Loucy (cell line): Measurements from ENCODE around the gene CD46.

Experiments used
- H2AFZ ChIP-seq: fragments of 200-600 bp; sonication (generic); 2 replicates; pipeline ENCODE4 v1.6.0; 2016; ENCODE audit warnings: antibody characterized with exemption, mild to moderate bottlenecking, low read length, moderate library complexity
- H3F3A ChIP-seq: fragments of 200-600 bp; 2 replicates; pipeline ENCODE4 v1.6.0; 2016; ENCODE audit warnings: antibody characterized with exemption, low read depth, mild to moderate bottlenecking
- H3K27me3 ChIP-seq: fragments of 200-600 bp; sonication (generic); 2 replicates; pipeline ENCODE4 v1.6.1; 2014; ENCODE audit warnings: low read length, mild to moderate bottlenecking; ENCODE audit not compliant: insufficient read depth, poor library complexity, severe bottlenecking
- H3K36me3 ChIP-seq: fragments of 200-600 bp; sonication (generic); 2 replicates; pipeline ENCODE4 v1.6.1; 2016; ENCODE audit warnings: low read length; ENCODE audit not compliant: insufficient read depth
- H3K4me1 ChIP-seq: fragments of 200-600 bp; sonication (generic); 2 replicates; pipeline ENCODE4 v1.5.1; 2014; ENCODE audit warnings: low read length, mild to moderate bottlenecking; ENCODE audit not compliant: insufficient read depth, poor library complexity, severe bottlenecking
- H3K4me2 ChIP-seq: fragments of 200-600 bp; sonication (generic); 2 replicates; pipeline ENCODE4 v1.6.0; 2014; ENCODE audit warnings: antibody characterized with exemption, low read length, low read depth, mild to moderate bottlenecking; ENCODE audit not compliant: poor library complexity, severe bottlenecking
- H3K4me3 ChIP-seq: fragments of 200-600 bp; sonication (generic); 2 replicates; pipeline ENCODE4 v1.5.1; 2014; ENCODE audit warnings: low read length, mild to moderate bottlenecking, mixed read lengths; ENCODE audit not compliant: poor library complexity, severe bottlenecking
- H3K79me2 ChIP-seq: fragments of 200-600 bp; sonication (generic); 2 replicates; pipeline ENCODE4 v1.6.1; 2014; ENCODE audit warnings: low read length; ENCODE audit not compliant: insufficient read depth
- H3K9ac ChIP-seq: fragments of 200-600 bp; sonication (generic); 2 replicates; pipeline ENCODE4 v1.6.0; 2014; ENCODE audit warnings: mild to moderate bottlenecking, low read depth, low read length, moderate library complexity; ENCODE audit not compliant: poor library complexity, severe bottlenecking
- H3K9me2 ChIP-seq: fragments of 200-600 bp; sonication (generic); replicated peaks from 2 replicates; pipeline ENCODE4 v1.6.1; 2016; ENCODE audit warnings: low read depth, low read length, mixed read lengths
- H3K9me3 ChIP-seq: fragments of 200-600 bp; sonication (generic); 2 replicates; pipeline ENCODE4 v1.6.1; 2014; ENCODE audit warnings: mild to moderate bottlenecking, antibody characterized with exemption, low read length, low read depth; ENCODE audit not compliant: insufficient read depth
- H4K20me1 ChIP-seq: fragments of 200-600 bp; sonication (generic); 2 replicates; pipeline ENCODE4 v1.6.0; 2014; ENCODE audit warnings: antibody characterized with exemption, low read length, mild to moderate bottlenecking; ENCODE audit not compliant: insufficient read depth, poor library complexity, severe bottlenecking
- CTCF ChIP-seq: fragments of 200-600 bp; sonication (generic); conservative IDR thresholded peaks from 2 replicates; pipeline ENCODE4 v1.5.1; 2014; ENCODE audit warnings: mild to moderate bottlenecking, antibody characterized with exemption, low read length
- EZH2phosphoT487 ChIP-seq: fragments of 200-600 bp; IDR thresholded peaks from 2 replicates; pipeline ENCODE4 v1.6.1; 2018; ENCODE audit warnings: antibody characterized with exemption, mild to moderate bottlenecking, moderate library complexity, borderline replicate concordance

The CD46 gene

GRCh38 chr1:207840380-207840779, 88.5 kb downstream of the CD46 start:
- H3K4me3 ChIP-seq, result no peak overlapping the region
- no peaks in the 10 kb centered on the region for H3K9me2 ChIP-seq
- no peak overlapping the region for H3K9ac ChIP-seq
- peaks cover 95% of the 10 kb centered on the region for H3K36me3 ChIP-seq
- H3K79me2 ChIP-seq, result peaks cover 99% of the 10 kb centered on the region
- peaks cover 94% of the 10 kb centered on the region for H4K20me1 ChIP-seq
- no peaks in the 10 kb centered on the region for H3K27me3 ChIP-seq
- no peak overlapping the region for H3K4me2 ChIP-seq
- H3K9me3 ChIP-seq, result no peaks in the 10 kb centered on the region
- H3F3A ChIP-seq, result no peaks in the 10 kb centered on the region
- no peak overlapping the region for H2AFZ ChIP-seq
- TF ChIP-seq EZH2phosphoT487 (no peak), CTCF (peak; percentile 16; the same call in 1 of the 2 replicates)
- peaks cover 20% of the 10 kb centered on the region for H3K4me1 ChIP-seq

GRCh38 chr1:207841293-207841692, 89.4 kb downstream of the CD46 start:
- Histone ChIP-seq H2AFZ (no peak overlapping the region), H3K79me2 (peaks cover 99% of the 10 kb centered on the region), H3K9me3 (no peaks in the 10 kb centered on the region), H3K9me2 (no peaks in the 10 kb centered on the region), H3K36me3 (peaks cover 96% of the 10 kb centered on the region), H3K4me2 (no peak overlapping the region), H3K27me3 (no peaks in the 10 kb centered on the region), H3K4me1 (peaks cover 14% of the 10 kb centered on the region), H3K4me3 (no peak overlapping the region), H3F3A (no peaks in the 10 kb centered on the region), H3K9ac (no peak overlapping the region), H4K20me1 (peaks cover 94% of the 10 kb centered on the region)
- TF ChIP-seq EZH2phosphoT487 (no peak), CTCF (no peak)

- no peaks in the 10 kb centered on the region for H3F3A ChIP-seq
- no peaks in the 10 kb centered on the region for H3K9me3 ChIP-seq
- H2AFZ ChIP-seq, result no peak overlapping the region
- H3K9me2 ChIP-seq, result no peaks in the 10 kb centered on the region
- H3K27me3 ChIP-seq, result no peaks in the 10 kb centered on the region
- TF ChIP-seq EZH2phosphoT487 (no peak), CTCF (no peak)
- no peak overlapping the region for H3K4me2 ChIP-seq
- no peak overlapping the region for H3K4me3 ChIP-seq
- peaks cover 99% of the 10 kb centered on the region for H3K79me2 ChIP-seq
- peaks cover 11% of the 10 kb centered on the region for H3K4me1 ChIP-seq
- H3K9ac ChIP-seq, result no peak overlapping the region
- H4K20me1 ChIP-seq, result peaks cover 94% of the 10 kb centered on the region
- H3K36me3 ChIP-seq, result peaks cover 96% of the 10 kb centered on the region
These were observed 90.0 kb downstream of the CD46 start for GRCh38 chr1:207841901-207842300.
